Inflammatory macrophage treated with lipopolysaccharide for 4 hours (primary cell): ENCODE results near the gene KDM1B.
A peak's percentile ranks its signal among the peaks of the same experiment; 100 is the strongest.
"Not testable (repeated sequence)": the region's sequence is repeated elsewhere in the genome, so short reads cannot be mapped to it uniquely, and the experiment has no call there.

Experiments used
- DNase-seq: peaks from one replicate; pipeline ENCODE4 v3.0.0-alpha.2; 2020

KDM1B gene

DNA sequence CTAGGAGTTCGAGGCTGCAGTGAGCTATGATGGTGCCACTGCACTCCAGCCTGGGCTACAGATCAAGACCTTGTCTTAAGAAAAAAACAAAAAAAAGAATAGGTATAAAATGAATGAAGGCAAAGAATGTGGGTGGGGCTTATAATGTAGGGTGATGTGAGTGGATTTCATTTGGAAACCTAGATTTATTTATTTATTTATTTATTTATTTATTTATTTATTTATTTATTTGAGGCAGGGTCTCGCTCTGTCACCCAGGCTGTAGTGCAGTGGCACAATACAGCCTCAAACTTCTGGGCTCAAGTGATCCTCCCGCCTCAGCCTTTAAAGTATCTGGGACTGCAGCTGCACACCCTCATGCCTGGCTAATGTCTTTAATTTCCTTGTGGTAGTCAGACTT is 3.8 kb upstream of the KDM1B start:
- not testable (repeated sequence) for DNase-seq

DNA sequence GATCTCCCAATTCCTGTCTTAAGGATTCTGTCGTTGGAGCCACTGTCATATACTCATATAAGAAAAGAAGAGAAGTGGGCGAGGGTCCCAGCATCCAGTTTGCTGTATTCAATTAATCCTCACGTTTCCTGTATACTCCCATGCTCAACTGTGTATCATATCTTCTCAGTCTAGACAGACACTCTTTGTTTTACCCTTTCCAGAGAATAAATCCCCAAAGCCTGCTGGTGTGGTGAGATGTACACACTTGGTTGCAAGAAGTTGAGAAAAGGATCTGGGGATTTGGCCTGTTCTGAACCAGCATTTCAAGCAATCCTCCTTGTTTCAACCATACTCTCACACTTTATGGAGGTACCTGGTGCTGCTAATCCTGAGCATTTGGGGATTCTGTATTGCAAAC is 3.4 kb upstream of the KDM1B start:
- DNase-seq, result no peak

DNA sequence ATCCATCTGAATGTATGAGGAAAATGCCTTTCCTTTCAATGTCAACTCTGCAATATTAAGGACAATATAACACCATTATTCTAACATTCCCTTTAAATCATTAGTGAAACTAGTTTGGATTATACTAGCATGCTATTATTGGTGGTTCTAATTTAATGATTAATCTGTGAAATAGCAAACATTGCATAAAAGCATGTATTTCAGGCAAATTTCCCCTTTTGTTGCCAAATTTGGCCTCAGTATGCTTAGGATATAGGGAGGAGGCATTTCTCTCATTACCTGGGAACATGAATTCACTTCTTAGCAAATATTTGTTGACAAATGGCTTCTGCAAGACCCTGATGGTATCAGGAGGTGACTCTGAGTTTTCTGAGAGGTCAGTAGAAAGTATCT is 1.9 kb upstream of the KDM1B start:
- DNase-seq, result peak; percentile 39

DNA sequence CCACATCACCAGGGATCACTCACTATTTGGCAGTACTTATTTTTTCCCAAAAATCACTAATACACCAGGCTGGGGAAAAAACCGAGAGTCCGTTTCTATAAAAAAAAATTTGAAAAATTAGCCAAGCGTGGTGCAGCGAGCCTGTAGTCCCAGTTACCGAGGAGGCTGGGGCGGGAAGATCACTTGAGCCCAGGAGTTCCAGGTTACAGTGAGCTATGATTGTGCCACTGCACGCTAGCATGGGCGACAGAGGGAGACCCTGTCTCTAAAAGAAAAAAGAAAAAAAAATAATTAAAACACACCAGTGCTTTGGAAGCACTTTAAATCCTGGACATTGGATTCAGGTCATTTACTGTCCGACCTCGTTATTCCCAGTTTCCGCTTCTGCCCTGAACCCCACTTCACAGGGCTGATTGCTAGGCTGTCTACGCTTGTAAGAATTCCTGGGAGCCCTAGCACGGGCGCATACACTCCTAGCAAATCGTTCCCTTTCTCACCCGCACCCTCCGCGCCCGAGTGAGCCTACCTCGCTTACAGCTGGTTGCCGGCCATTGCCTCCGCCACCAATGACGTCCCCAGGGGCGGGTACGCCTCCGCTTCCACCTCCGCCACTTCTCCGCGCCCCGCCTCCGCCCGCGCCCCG is 594 bp upstream of the KDM1B start, which contains the start of gene TPMT:
Gene TPMT (minus strand): TSS at position 571 of the 643 bp plus-strand sequence. CDS start 5,950 bp downstream, outside the sequence.
- no peak for DNase-seq

DNA sequence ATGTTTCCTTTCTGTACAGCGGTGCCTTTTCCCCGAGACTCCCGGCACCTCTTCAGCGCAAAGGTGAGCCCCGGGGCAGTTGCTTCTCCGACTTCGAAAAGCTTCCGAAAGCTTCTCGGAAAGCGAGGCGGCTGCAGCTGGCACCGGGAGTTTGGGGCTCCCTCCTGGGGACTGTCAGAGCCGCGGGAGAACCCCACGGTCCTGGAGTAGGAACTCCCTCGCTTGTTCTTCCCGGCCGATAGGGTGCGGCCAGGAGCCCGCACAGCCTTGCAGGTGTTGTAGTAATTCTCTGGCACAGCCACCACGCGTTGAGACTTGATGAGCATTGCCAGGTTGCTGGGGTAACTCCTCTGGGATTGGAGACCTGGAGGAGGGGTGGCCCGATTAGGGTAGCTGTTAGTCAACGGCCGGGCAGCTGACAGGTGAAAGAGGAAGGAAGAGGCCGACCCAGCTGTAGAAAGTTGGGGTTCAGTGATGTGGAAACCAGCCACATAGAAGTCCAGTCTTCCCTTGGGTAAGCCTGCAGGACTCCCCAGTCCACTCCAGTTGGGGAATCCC is 721 bp downstream of the KDM1B start:
- DNase-seq, result peak; percentile 54

DNA sequence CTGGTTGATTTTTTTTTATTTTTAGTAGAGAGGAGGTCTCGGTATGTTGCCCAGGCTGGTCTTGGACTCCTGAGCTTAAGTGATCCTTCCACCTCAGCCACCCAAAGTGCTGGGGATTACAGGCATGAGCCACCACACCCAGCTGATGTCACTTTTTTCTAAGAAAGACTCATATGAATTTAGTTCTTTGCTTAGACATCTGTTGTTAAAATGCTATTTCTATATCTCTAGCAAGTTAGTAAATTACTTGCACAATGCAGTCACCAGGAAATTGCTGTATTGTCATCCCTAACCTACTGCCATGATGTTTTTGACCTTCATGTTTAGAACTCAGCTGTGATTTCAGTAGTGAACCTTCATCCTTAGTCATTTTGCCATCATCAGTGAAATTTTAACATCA is 5.7 kb downstream of the KDM1B start:
- peak; percentile 82 for DNase-seq

DNA sequence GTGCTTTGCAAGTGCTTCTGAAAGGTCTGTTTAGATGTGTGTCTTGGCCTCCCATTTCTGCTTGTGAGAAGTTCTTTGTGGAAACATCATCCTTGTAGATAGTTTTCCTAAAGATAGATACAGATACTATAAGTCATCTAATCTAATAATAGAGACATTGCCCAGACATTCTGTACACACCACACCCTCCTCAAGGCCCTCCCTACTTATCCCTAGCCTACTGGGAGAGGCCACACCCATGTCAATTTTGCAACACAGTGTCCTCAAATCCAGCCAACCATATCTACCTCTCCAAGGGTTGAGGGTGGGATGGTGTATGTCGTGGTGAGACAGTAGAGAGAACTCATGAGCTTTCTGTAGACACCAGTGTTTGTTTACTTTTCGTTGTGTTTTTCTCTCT is 6.2 kb downstream of the KDM1B start:
- peak; percentile 32 for DNase-seq

DNA sequence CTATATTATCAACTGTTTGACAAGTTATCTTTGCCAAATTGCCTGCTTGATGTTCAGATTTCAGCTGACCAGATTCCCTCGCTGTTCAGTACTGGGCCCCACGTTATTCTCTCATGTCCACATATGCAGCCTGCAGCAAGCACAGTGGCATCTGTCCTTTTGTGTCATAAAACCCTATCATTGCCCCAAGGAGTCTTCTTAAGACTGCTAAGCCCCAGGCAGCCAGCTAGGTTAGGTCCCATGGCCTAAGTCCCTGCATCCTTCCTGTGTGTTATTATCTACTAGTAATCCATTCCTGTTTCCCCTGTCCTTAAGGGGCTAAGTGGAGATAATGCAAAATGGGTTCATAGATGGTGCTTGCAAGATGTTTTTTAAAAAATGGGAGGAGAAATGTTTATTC is 7.2 kb downstream of the KDM1B start:
- DNase-seq, result no peak

DNA sequence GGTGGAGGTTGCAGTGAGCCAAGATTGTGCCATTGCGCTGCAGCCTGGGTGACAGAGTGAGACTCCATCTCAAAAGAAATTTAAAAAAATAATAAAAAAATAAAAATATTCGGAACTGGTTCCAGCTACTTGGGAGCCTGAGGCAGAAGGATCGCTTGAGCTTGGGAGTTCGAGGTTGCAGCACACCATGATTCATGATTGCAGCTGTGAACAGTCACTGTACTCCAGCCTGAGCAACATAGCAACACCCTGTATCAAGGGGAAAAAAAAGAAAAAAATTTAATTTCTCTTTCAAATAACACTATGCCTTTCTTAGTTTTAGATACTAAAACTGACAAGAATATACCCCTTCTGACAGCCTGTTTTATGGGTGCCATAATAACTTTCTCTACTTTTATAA is 10.5 kb downstream of the KDM1B start:
- DNase-seq, result peak; percentile 77

DNA sequence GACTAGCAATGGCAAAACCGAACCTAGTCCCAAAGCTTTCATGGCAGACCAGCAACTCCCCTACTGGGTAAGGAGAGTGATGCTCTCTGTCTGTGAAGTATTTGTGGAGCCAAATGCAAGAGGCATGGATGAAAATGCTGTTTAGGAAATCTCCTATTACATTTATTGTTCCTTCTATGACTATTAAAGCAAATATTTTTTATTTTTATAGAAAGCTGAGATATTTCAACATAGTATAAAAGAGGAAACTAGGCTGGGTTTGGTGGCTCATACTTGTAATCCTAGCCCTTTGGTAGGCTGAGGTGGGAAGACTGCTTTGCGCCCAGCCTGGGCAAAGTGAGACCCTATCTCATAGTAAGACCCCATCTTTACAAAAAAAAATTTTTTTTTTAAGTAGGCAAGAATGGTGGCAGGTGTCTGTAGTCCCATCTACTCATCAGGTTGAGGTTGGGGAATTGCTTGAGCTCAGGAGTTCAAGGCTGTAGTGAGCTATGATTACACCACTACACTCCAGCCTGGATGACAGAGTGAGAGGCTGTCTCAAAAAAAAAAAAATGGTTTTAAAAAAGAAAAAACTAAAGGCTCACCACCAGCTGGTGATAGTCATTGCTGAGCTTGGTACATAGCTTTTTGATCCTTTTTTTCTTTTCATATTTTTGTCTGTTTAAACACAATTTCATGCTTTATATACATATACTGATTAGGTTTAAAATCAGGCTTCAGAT is 11.3 kb downstream of the KDM1B start:
- DNase-seq, result peak; percentile 76

DNA sequence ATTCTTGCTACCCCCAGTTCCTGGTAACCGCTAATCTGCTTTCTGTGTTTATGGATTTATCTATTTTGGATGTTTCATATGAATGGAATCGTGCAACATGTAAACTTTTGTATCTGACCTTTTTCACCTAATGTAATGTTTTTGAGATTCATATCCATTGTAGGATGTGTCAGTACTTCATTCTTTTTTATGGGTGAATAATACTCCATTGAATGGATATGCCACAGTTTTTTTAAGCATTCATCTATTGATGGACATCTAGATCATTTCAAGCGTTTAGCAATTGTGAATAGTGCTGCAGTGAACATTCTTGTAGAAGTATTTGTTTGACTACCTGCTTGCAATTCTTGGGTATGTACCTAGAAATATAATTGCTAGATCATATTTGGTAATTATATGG is 13.0 kb downstream of the KDM1B start:
- no peak for DNase-seq

DNA sequence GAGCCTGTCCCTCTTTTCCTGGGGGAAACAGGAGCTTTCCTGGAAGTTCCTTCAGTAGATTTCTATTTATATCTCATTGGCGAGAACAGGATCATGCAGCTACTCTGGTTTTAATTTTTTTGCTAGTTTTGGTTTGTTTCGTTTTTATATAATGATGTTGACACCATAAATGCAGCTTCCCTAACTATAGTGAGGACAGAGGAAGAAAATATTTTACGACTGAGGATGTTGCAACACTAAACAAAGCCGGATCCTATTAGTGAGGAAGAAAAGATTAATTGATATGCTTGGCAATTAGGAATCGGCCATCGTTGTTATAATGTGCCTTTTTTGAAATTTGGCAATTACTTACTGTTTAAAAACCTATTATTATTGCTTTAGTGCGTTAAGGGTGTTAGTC is 16.6 kb downstream of the KDM1B start:
- DNase-seq, result peak; percentile 85

DNA sequence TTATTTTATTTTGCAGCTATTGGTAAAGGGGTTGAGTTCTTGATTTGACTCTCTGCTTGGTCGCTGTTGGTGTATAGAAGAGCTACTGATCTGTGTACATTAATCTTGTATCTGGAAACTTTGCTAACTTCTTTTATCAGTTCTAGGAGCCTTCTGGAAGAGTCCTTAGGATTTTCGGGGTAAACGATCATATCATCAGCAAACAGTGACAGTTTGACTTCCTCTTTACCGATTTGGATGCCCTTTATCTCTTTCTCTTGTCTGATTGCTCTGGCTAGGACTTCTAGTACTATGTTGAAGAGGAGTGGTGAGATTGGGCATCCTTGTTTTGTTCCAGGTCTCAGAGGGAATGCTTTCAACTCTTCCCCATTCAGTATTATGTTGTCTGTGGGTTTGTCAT is 21.0 kb downstream of the KDM1B start:
- DNase-seq, result not testable (repeated sequence)

DNA sequence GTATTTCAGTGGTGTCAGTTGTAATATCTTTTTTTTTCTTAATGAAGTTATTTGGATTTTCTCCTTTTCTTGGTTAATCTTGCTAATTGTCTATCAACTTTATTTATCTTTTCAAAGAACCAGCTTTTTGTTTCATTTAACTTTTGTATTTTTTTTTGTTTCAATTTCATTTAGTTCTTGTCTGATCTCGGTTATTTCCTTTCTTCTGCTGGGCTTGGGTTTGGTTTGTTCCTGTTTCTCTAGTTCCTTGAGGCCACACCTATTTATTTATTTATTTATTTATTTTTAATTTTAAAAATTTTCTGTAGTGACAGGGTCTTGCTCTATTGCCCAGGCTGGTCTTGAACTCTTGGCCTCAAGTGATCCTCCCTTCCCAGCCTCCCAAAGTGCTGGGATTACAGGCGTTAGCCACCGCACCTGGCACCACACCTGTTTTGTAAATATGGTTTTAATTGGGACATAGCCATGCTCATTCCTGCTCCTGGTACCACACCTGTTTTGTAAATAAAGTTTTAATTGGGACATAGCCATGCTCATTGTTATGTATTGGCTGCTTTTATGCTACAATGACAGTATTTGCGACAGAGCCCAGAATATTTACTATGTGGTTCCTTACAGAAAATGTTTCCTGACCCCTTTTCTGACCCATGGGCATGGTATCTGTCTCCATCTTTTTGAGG is 22.2 kb downstream of the KDM1B start:
- DNase-seq, result peak; percentile 81

DNA sequence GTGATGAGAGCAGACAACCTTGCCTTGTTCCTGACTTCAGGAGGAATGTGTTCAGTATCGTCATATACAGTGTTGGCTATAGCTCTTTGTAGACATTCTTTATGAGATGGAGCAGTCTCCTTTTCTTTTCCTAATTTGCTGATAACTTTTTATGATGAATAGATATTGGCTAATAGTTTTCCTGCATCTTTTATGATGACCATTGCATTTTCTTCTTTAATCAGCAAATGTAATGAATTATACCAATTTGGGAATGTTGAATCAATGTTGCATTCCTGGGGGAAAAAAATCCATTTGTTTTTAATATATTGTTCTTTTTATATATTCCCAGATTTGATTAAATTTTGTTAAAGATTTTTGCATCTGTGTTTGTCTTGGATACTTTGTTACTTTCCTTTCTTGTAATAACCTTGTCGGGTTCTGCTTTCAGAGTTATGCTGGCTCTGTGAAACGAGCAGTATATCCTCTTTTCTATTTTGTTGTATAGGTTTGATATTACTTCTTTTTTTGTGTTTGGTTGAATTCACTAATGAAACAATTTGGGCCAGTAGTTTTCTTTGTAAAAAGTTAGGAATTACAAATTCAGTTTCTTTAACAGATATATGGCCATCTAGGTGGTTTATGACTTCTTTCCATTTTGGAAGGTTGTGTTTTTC is 23.9 kb downstream of the KDM1B start:
- peak; percentile 64 for DNase-seq

DNA sequence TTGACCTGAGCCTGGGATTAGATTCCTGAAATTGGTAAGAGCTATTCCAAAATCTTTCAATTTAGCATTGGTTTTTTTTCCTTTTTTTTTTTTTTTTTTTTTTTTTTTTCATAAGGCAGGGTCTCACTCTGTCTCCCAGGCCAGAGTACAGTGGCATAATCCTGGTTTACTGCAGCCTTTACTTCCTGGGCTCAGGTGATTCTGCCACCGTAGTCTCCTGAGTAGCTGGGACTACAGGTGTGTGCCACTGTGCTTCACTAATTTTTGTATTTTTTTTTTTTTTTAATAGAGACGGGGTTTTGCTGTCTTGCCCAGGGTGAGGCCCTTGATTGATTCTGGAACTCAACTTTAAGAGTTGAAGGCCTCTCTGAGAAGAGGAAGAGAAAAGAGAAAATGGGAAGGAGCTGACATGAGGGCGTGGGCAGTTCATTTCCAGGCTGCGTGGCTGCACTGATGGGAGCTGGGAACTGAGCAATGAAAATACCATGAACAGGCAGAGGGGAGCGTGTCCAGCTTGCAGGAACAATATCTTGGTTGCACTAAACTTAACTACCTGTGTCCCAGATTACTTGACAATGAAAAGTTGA is 24.6 kb downstream of the KDM1B start:
- peak; percentile 87 for DNase-seq

DNA sequence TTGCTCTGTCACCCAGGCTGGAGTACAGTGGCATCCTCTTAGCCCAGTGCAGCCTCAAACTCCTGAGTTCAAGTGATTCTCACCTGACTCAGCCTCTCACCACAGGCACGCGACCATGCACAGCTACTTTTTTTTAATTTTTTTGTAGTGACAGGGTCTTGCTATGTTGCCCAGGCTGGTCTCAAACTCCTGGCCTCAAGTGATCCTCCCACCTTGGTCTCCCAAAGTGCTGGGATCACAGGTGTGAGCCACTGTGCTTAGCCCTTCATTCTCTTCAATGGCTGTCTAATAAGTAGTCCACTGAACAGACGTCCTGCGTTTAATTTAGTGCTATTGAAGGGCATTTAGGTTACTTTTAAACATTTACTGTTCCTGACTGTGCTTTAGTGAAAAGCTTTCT is 27.3 kb downstream of the KDM1B start:
- no peak for DNase-seq

DNA sequence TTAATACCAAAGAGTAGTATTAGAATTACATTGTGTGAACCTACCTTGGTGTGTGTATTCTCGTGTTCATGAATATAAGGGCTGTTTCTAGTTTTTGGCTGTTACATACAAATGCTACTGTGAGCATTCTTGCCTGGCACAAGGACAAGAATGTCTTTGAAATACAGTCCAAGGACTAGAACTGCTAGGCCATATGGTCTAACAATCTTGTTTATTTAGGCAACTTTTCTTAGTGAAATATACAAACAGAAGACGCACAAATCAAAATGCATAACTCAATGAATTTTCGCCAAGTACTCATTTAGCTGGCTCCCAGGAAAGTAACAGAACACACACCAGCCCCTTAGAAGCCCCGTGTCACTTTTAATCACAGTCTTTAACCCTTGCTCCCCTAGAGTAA is 28.5 kb downstream of the KDM1B start:
- no peak for DNase-seq

DNA sequence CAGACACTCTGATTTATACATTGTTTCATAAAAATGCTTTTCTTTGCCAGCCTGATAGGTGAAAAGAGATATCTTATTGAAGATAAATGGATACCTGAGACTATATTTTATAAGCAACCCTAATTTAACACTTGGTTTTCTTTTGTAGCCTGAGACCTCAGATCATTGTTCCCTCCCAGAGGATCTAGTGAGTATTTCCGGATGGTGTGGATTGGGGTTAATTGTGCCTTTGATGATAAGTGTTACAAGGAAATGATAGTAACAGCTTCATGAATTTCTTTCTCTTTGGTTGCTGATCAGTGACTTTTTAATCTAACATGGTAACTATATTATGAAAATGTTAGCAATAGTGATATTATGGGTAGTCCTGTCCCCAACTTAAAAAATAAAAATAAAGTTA is 30.4 kb downstream of the KDM1B start:
- no peak for DNase-seq

DNA sequence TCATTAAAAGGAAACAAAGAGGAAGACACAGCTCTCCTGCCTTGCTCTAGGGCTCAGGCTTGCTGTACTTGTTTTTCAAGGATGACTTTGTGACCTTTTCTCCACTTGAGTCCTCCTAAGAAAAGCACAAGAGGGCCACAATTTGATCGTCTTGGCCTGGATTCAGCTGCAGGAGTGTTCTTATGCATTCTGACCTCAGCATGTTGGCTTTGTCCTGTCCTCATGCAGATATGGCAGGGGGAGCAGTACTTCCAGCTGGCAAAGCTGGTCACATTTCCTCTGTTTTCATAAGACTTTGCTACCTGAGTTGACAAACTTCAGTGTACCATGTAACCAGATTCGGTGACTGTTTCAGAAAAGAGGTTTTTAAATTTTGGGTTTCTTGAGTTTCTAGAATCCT is 30.8 kb downstream of the KDM1B start:
- DNase-seq, result no peak

DNA sequence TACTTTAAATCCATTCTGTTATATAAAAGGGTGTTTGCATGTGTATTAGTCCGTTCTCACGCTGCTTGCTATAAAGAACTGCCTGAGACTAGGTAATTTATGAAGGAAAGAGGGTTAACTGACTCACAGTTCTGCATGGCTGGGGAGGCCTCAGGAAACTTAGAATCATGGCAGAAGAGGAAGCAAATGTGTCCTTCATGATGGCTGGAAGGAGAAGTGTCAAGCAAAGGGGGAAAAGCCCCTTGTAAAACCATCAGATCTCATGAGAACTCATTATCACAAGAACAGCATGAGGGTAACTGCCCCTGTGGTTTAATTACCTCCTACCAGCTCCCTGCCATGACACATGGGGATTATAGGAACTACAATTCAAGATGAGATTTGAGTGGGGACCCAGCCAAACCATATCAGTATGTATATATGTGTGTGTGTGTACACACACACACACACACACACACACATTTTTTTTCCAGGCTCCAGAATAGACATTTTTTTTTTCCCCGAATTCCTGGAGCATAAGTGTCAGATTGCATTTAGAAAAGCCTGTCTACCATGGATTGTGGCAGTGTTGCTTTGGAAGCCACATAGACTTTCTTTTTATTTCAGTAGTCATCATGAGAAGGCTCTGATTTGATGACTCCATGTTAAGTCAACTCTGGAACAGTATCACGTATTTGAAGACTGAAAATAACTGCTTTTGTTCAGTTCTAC is 31.5 kb downstream of the KDM1B start:
- peak; percentile 70 for DNase-seq

DNA sequence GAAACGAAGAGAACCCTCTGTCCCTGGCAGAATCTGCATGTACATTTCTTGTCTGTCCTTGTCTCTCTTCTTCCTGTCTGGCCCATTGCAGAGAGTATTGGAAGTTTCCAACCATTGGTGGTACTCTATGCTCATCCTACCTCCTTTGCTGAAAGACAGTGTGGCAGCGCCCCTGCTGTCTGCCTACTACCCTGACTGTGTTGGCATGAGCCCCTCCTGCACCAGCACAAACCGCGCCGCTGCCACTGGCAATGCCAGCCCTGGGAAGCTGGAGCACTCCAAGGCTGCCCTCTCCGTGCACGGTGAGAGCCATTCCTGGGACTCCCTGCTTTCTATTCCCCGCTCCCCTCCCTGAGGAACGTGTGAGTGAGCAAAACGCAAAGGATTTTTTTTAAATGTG is 32.5 kb downstream of the KDM1B start:
- no peak for DNase-seq
